Dermis lymphatic vessel endothelial cell (primary cell): ENCODE data around the gene BRSK2. TPM values are rescaled to one million over a fixed set of nuclear protein-coding genes. Genes with fewer than 3 reads are reported as not detected.

Experiments used
- total RNA-seq: library from RNA; depleted of rRNA; stranded (reverse); fragments of >200 nt; gene quantifications from 2 replicates; pipeline ENCODE4 v1.2.1, GENCODE V29; 2014

BRSK2 gene
- 0.17 and 0.33 TPM in 2 replicates for total RNA-seq

DNA sequence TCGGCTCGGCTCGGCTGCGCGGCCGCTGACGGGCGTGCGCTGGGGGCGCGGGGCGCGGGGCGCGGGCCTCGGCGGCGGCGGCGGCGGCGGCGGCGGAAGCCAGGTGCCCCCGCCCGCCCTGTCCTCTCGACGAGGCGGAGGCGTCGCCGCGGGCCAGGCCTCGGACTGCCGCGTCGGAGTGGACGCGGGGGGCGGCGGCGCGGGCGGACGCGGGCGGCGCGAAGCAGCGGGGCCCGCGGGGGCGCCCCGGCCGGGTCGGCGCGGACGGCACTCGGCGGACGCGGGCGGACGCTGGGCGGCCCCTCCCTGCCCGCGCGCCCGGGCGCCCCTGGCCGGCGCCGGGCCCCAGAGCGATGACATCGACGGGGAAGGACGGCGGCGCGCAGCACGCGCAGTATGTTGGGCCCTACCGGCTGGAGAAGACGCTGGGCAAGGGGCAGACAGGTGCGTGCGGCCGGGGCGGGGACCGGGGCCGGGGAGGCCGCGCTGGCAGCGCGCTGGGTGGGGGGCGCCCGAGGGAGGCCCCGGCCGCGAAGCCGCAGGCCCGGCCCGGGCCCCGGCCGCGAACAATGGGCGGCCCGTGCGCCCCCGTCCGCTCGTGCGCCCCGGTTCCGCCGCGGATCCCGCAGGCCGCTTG, at the start of gene BRSK2:
TSS of gene BRSK2 (plus strand) at position 3 of the 637 bp plus-strand sequence. CDS start at position 354, 351 bp downstream.

GRCh38 chr11:1486054-1486825, 96.5 kb downstream of the BRSK2 start, which contains the start of gene MOB2:
Gene MOB2, minus strand, starts transcription at chr11:1486779. Its CDS starts 223 bp downstream, at chr11:1486556.

Other genes starting within 250 kb of the BRSK2 start
- gene MUC5AC, start 232.0 kb upstream of the BRSK2 start, total RNA-seq: not detected in 2 replicates
- not detected in 2 replicates for gene MUC5B, start 166.9 kb upstream of the BRSK2 start, total RNA-seq
- 18.1 and 22.6 TPM in 2 replicates for gene TOLLIP, start 80.3 kb upstream of the BRSK2 start, total RNA-seq
- 46.8 and 48.5 TPM in 2 replicates for gene MOB2, start 96.8 kb downstream of the BRSK2 start, total RNA-seq
- 0.17 and 0.54 TPM in 2 replicates for gene DUSP8, start 182.3 kb downstream of the BRSK2 start, total RNA-seq
- not detected in 2 replicates for gene KRTAP5-1, start 195.3 kb downstream of the BRSK2 start, total RNA-seq
- gene KRTAP5-2, start 208.4 kb downstream of the BRSK2 start, total RNA-seq: not detected in 2 replicates
- gene KRTAP5-3, start 218.5 kb downstream of the BRSK2 start, total RNA-seq: not detected in 2 replicates
- gene KRTAP5-4, start 232.2 kb downstream of the BRSK2 start, total RNA-seq: not detected in 2 replicates
- gene KRTAP5-5, start 239.8 kb downstream of the BRSK2 start, total RNA-seq: not detected in 2 replicates